HG03175 (cell line): ENCODE measurements around the gene LYPD6B.
A peak's percentile ranks its signal among the peaks of the same experiment; 100 is the strongest.

Experiments used
- ATAC-seq: cut with Tn5 transposase; IDR thresholded peaks from one replicate; pipeline ENCODE4 v1.9.1; 2021; ENCODE audit warnings: mild to moderate bottlenecking, moderate library complexity; ENCODE audit not compliant: unreplicated experiment

LYPD6B gene

DNA sequence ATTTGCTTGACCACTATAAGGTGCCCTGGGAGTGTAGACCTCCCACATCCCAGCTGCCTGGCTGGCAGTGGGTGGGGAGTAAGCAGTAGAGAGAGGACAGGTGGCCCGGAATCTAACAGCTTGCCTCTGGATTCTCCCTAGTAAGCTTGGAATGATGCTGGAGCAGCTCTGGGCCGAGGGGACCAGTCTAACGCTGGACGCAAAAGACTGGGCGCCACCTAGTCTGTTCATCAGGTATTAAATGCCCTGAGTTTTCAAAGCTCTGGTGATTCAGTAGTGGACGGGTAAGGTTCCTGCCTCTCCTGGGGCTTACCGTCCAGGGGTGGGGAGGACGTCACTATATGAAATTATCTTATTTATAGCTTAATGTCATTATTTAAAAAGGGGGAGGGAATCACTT is 648 bp upstream of the LYPD6B start:
- ATAC-seq, result no peak

DNA sequence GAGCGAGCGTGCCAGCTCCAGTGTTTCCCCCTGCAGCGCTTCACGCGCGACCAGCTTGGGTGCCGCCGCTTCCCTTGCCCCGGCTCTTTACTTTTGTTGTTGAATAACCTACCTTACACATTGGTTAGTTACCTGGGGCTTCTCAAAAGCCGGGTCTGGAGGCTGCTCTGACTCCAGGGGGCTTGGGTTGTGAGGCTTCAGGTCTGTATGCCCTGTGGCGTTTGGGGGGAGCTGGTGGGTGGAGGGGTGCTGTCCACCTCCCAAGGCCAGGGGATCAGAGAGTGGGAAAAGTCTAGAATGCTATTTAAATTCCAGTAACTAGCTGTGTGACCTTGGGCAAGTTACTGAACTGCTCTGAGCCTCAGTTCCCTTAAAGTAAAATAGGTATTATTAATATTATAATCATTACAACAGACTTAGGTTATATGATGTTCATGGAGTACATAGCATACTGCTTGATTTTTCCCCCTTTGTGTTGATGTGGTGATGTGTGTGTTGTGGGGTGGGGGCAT is 770 bp downstream of the LYPD6B start:
- no peak for ATAC-seq

DNA sequence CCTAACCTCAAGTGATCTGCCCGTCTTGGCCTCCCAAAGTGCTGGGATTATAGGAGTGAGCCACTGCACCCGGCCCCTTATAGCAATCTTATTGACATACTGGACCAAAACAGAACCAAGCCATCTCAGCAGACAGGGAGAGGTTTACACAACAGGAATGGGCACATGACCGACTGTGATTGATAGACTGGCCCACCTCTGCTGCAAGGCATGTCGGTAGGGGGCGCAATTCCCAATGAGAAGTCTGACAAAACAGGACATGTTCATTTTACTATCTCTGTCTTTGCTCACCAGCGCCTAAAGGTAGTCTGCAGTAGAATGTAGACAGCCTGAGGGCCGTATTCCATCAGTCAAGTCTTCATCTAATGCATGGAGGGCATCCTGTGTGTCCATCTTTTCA is 2.0 kb downstream of the LYPD6B start:
- ATAC-seq, result peak; percentile 44

- no peak for ATAC-seq
Measured at GRCh38 chr2:149041482-149041881, 3.0 kb downstream of the LYPD6B start.

GRCh38 chr2:149042881-149043280 is 4.4 kb downstream of the LYPD6B start:
- no peak for ATAC-seq

GRCh38 chr2:149044500-149044899 is 6.0 kb downstream of the LYPD6B start:
- no peak for ATAC-seq

DNA sequence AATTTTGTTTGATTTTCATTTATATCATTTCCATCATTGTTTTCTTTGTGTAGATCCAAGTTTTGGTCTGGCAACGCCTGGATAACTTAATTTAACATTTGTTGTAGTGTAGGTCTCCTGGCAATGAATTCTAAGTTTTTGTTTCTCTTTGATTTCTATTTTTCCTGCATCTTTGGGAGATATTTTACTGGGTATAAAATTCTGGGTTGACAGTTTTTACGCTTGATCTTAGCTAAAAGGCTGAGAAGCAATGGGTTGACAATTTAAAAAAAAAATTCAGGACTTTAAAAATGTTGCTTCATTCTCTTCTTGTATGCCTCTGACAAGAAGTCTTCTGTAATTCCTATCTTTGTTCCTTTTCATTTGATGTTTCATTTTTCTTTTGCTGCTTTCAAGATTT is 8.6 kb downstream of the LYPD6B start:
- no peak for ATAC-seq

- no peak for ATAC-seq
Measured at GRCh38 chr2:149049142-149049541, 10.6 kb downstream of the LYPD6B start.

DNA sequence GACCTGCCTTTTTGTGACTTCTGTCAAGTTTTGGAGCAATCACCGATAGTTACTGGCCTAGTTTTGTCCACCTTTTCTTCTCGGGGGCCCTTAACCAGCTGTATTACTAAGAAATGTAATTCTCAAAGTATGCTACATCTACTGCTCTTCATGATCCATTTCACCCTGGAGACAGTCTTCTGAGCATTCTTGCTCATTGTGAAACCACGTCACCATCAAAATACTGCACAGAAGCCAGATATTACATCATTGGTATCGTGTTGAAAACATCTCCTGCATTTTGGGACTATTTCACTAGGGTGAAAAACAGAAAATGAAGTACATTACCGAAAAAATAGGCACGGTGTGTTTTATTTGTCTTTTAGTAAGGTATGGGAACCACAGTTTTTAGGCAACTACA is 11.7 kb downstream of the LYPD6B start:
- ATAC-seq, result peak; percentile 90

GRCh38 chr2:149055751-149056150 is 17.3 kb downstream of the LYPD6B start:
- ATAC-seq, result no peak

DNA sequence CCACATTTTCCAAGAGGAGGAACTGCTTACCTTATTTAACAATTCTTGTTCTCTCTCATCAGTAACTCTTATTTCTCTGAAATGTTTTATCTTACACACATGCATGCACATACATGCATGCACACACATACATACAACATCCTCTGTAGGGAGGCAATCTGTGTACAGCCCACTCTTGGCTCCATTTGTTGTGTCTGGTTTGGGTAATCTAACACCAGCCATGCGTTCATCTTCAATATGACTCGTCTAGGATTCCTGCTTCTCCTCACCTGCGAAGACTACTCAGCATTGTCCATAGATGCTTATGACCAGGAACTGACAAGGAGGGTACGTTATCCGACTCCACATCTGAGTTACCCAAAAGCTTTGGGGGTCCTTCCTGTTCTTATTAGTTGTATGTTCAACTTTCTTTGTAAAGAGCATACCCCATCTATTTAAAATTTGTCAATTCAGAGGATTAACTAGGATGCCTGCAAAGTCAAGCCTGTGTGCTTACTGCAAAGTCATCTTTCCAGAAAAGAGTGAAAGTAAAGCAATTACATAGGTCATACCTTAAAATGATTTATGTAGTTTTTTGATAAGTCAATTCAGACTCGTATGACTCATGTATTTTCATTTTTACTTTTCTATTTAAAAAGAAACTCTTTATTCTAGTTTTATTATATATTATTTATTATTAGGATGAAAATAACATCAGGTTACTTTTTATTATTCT is 18.2 kb downstream of the LYPD6B start:
- ATAC-seq, result no peak

DNA sequence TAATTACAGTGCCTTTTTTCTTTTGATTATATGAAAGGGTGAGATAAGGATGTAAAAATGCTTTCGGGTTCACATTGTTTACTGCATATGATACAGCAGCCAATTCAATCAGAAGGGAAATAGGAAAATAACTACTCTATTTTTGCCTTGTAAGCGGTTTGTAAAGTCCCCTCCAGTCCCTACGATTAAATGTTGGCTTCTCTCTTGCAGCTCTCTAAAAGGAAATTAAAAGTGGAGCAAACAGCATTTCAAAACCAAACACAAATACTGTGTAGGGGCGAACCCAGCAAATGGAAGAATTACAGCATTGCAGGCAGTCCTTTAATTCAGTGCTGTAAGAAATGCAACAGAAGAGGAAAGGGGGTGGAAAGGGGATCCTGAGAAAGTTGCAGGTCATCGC is 18.9 kb downstream of the LYPD6B start:
- no peak for ATAC-seq

DNA sequence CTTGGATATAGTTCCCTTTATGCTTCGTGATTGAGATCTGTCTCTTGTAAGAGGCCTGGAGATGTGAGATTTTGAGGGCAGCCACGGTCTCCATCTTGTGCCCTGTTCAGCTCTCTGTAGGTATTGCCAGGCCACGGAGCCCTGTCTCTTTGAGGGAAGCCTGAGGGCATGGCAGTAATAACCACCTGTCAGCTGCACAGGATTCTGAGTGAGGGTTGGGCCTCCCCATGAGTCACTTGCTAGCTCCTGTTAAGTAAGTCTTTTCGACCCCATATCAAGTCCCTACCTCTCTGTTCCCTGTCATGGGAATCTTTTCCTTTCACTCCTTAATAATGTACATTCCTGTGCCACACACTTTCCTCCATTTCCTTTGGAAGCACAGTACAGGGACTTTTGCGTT is 20.4 kb downstream of the LYPD6B start:
- ATAC-seq, result no peak

DNA sequence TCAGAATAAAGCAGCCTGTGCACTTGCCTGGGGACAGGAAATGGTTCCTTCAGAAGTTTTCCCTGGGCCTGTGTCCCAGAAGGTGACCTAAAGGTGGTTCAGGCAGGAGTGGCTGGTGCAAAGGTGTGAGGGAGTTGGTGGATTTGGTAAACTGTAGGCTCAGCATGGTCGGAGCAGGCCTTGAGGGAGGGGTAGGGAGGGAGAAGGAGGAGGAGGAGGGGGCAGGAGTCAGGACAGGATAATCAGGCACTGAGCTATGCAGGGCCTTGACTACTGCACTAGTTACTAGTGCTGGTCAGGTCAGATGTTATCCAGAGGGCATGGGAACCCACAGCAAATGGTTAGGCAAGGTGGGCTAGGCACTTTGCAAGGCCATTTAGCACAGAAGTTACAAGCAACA is 21.3 kb downstream of the LYPD6B start:
- no peak for ATAC-seq

GRCh38 chr2:149061133-149061745 is 22.7 kb downstream of the LYPD6B start:
- ATAC-seq, result no peak

GRCh38 chr2:149062531-149062930 is 24.0 kb downstream of the LYPD6B start:
- ATAC-seq, result no peak

DNA sequence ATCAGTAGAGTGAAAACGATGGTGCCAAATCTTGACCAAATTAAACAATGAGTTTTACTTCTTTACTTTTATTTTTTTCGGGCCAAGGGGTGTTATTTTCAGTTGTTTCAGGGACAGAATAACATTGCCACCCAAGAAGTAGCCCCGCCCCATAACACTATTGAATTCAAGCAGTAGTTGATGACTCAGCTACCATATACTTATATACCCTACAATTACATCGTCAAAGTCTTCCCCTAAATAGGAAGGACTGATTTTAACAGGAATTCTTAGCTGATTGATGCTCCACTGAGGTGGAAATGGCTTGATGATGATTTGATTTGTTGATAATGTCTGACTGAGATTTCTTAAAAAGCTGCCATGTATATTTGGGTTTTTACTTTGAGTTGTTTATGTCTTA is 24.7 kb downstream of the LYPD6B start:
- ATAC-seq, result no peak

DNA sequence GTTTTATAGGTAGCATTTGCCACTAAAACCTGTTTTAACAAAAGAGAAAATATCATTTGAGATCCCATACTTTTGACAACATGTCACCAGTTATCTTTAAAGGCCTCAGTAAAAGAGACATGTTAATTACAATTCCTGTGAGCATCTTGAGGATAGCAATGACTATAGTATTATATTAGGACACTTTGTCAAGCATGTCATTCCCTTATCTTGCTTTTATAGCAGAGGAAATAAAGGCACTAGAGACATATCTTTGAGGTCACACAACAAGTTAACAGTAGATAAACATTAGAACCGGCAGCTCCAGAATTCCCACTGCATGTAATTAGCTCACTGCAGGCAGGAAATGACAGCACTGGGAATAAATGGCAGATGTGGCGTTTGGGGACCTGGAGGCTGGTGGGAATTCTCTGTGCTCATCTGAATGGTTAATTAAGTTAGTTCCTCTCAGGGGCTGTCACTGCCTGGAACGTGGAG is 25.9 kb downstream of the LYPD6B start:
- ATAC-seq, result no peak

- no peak for ATAC-seq
Measured at GRCh38 chr2:149064856-149065630, 26.5 kb downstream of the LYPD6B start.

- ATAC-seq, result no peak
Measured at GRCh38 chr2:149068225-149068995, 29.9 kb downstream of the LYPD6B start.
